Measurements from ENCODE around the gene SLC17A7. TPM values are rescaled to one million over a fixed set of nuclear protein-coding genes. Genes with fewer than 3 reads are reported as not detected.

SLC17A7 gene
- total RNA-seq, 4 donors from 2014 or later, result 0.48 to 6.3 (median 1.0) TPM

DNA sequence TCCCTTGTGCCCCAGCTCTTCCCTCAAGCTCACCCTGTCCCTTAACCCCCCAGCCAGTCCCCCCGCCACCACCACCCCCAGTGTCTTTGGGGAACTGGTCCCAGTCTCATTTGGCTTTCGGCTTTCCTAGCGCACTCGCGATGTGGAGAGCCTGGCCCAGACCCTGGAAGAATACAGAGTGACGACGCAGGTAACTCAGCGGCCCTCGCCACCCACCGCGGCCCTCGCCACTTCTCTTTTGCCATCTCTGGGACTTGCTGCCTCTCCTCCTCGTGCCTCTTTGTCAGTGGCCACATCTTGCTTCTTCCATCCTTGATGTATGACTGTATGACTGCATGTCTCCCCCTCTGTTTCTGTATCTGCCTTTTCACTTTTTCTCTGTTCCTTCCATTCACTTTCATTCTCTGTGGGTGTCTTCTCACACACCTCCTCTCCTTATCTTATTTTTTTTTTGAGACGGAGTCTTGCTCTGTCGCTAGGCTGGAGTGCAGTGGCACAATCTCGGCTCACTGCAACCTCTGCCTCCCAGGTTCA, 33.8 kb downstream of the SLC17A7 start:
- DNase-seq (ENCODE audit: low spot score) (no peak), ATAC-seq (ENCODE audit: low FRiP score) (no peak)
- TF ChIP-seq, protein P1, sequence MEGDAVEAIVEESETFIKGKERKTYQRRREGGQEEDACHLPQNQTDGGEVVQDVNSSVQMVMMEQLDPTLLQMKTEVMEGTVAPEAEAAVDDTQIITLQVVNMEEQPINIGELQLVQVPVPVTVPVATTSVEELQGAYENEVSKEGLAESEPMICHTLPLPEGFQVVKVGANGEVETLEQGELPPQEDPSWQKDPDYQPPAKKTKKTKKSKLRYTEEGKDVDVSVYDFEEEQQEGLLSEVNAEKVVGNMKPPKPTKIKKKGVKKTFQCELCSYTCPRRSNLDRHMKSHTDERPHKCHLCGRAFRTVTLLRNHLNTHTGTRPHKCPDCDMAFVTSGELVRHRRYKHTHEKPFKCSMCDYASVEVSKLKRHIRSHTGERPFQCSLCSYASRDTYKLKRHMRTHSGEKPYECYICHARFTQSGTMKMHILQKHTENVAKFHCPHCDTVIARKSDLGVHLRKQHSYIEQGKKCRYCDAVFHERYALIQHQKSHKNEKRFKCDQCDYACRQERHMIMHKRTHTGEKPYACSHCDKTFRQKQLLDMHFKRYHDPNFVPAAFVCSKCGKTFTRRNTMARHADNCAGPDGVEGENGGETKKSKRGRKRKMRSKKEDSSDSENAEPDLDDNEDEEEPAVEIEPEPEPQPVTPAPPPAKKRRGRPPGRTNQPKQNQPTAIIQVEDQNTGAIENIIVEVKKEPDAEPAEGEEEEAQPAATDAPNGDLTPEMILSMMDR (IDR thresholded peaks at IDR 0.05), result no peak

DNA sequence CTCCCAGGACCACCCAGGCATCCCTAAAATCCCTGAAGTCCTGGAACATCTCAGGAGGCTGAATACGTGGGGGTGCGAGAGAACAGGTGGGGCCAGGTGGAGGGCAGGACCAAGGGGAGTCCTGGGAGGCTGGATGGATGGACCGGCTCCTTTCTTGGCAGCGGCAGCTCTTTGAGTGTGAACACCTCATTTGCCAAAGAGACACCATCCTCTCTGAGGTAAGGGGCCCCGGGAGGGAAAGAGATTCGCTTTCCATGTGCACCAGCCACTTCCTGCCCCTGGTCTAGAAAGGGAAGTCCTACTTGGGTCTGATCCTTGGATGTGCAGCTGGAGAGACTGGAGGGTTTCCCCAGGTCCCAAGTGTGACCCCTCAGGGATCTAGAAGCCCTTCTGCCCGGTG, 34.2 kb downstream of the SLC17A7 start:
- ATAC-seq (ENCODE audit: low FRiP score) (no peak), DNase-seq (ENCODE audit: low spot score) (no peak)
- TF ChIP-seq, protein P1 (IDR thresholded peaks at IDR 0.05), result no peak

DNA sequence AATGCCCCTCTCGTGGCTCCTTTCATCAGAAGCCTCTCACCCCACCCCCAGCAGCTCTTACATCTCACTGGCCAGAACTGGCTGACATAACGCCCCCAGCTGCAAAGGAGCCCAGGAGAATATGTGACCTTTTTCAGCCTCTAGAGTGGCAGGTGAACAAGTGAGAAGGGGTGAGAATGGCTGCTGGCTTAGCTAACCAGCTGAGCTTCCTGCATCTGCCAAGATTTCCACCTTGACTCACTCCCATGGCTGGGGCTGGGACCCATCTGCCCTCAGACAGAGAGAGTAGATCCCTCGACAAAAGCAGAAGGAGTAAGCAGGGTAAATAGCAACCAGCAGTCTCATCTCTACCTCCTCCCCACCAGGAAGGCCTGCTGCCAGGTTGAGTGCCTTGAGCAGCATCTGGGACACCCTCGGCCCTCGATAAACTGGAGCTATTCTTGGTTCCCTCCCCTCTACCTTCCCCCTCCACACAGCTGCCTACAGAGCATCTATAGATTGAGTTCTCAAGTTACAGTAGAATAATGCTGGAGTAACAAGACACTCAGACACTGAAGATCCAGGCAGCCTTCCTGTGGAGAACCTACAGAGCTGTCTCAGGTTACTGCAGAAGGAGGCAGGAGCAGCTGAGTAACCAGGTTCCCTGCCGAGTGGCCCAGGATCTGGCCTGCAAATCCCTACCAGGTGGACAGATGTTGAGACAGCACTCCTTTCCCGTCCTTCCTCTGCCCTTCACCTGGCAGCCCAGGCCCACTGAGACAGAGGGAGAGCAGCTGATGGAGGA, 37.7 kb downstream of the SLC17A7 start:
- TF ChIP-seq, protein P1 (IDR thresholded peaks at IDR 0.05), result no peak
- ATAC-seq (ENCODE audit: low FRiP score) (no peak), DNase-seq (ENCODE audit: low spot score) (no peak)

DNA sequence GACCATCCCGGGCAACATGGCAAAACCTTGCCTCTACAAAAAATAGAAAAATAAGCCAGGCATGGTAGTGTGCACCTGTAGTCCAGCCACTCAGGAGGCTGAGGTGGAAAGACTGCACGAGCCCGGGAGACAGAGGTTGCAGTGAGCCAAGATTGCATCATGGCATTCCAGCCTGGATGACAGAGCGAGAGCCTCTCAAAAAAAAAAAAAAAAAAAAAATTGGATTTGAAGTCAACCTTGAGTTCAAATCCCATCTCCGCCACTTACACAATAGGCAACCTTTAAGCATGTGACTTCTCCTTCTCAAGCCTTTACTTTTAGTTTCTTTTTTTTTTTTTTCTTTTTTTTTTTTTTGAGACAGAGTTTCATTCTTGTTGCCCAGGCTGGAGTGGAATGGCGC, 41.3 kb downstream of the SLC17A7 start:
- TF ChIP-seq, protein P1 (IDR thresholded peaks at IDR 0.05), result no peak
- DNase-seq (ENCODE audit: low spot score) (no peak), ATAC-seq (ENCODE audit: low FRiP score) (no peak)

DNA sequence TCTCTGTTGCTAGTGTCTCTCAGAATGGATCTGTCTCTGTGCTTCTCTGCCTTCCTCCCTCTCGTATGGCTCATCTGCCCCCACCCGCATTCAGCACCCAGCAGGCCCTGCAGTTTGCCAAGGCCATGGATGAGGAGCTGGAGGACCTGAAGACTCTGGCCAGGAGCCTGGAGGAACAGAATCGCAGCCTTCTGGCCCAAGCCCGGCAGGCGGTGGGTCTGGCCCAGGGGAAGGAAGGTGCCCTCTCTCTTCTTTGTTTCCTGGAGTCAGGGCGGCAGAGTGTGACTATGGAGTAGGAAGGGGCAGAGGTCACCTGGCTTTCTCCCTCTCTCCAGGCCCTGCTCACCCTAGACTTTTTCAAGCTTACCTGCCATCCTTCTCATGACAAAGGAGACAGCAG, 42.4 kb downstream of the SLC17A7 start:
- no peak for ATAC-seq (ENCODE audit: low FRiP score)
- no peak for DNase-seq (ENCODE audit: low spot score)
- TF ChIP-seq, protein P1 (IDR thresholded peaks at IDR 0.05), result no peak

DNA sequence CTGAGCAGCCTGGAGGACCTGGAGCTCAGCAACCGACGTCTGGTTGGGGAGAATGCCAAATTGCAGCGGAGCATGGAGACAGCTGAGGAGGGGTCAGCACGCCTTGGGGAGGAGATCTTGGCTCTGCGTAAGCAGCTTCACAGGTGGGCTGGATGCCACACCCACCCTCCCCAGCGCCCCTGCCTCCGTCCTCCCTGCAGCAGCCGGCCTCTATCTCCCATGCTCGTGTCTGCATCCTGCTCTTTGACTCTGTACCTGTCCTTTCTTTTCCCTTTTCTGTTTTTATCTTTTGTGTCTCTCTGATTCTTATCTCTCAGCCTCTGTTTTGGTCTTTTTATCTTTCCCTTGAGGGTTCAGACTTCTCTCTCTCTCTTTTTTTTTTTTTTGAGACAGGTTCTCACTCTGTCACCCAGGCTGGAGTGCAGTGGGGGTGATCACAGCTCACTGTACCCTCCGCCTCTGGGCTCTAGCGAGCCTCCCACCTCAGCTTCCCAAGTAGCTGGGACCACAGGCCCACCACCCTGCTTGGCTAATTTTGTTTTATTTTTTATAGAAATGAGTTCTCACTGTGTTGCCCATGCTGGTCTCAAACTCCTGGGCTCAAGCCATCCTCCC, 43.2 kb downstream of the SLC17A7 start:
- no peak for DNase-seq (ENCODE audit: low spot score)
- TF ChIP-seq, protein P1 (IDR thresholded peaks at IDR 0.05), result no peak

More for the DNA sequence above, 43.2 kb downstream of the SLC17A7 start:
- ATAC-seq (ENCODE audit: low FRiP score), result no peak
